GM12872 (cell line): Measurements from ENCODE around the gene SIRPA.

Source experiments
- TF ChIP-seq, protein P1 (sequence below): IDR thresholded peaks from 3 replicates; pipeline ENCODE4 v1.5.1; 2011; ENCODE audit warnings: low read depth, mild to moderate bottlenecking, low read length, moderate library complexity; ENCODE audit not compliant: insufficient read depth

The SIRPA gene

DNA sequence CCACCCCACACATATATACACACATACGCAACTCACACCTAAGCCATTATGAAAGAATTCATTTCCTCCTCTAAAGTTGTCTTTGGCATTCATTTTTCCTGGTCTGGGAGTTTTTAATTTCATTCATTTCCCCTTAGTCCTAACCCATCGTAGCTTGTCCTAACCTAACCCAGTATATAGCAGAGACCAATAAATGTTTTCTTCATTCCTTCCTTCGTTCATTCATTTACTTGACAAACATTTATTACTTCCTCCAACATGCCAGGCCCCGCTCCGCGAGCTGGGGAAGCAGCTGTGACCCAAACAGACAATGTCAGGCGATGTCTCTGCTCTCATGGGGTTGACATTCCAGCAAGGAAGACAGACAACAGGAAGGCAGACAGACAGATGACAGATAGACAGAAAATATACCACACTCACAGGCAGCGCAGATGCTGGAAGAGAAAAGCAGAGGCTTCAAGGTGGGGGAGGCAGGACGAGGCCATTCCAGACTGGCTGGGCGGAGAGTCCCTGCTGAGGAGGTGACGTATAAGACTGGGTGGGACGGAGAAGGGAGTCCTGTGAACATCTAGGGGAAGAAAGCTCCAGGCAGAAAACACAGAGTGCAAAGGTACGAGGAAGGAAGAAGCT lies 33.7 kb upstream of the SIRPA start:
- TF ChIP-seq, protein P1, sequence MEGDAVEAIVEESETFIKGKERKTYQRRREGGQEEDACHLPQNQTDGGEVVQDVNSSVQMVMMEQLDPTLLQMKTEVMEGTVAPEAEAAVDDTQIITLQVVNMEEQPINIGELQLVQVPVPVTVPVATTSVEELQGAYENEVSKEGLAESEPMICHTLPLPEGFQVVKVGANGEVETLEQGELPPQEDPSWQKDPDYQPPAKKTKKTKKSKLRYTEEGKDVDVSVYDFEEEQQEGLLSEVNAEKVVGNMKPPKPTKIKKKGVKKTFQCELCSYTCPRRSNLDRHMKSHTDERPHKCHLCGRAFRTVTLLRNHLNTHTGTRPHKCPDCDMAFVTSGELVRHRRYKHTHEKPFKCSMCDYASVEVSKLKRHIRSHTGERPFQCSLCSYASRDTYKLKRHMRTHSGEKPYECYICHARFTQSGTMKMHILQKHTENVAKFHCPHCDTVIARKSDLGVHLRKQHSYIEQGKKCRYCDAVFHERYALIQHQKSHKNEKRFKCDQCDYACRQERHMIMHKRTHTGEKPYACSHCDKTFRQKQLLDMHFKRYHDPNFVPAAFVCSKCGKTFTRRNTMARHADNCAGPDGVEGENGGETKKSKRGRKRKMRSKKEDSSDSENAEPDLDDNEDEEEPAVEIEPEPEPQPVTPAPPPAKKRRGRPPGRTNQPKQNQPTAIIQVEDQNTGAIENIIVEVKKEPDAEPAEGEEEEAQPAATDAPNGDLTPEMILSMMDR, result no peak

DNA sequence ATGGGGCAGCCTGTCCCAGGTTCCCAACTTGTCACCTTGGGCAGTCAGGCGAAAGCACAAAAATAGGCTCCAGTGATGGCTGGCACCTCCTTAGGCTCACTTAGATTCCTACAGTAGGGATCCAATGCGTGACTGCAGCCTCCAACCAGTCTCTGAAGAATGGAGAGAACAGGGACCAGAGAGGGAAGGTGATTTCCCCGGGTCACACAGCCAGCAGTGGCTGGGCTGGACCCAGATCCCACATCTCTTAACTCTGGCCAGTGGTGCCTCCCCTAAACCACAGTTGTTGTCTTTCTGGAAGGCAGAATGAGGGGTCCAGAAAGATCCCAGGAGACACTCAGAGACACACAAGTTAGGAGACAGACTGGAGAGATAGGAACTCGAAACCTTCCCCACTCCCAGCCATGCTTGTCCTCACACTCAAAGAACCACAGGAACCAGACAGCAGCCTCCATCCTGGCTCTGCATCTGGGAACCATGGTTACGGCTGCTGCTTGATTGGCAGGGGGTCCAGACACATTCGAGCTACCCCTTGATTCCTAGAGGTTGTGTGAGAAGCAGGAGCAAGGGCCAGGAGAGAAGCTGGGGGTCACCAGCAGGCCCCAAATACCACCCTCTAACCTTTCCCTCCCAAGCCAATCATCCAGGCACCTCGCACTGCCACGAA lies 33.1 kb upstream of the SIRPA start:
- TF ChIP-seq, protein P1, result no peak

GRCh38 chr20:1862663-1863053 lies 32.5 kb upstream of the SIRPA start:
- TF ChIP-seq, protein P1, result no peak

GRCh38 chr20:1863296-1863695 lies 31.9 kb upstream of the SIRPA start:
- TF ChIP-seq, protein P1, result no peak

- TF ChIP-seq, protein P1, result no peak
Measured at GRCh38 chr20:1866834-1867233, 28.4 kb upstream of the SIRPA start.

DNA sequence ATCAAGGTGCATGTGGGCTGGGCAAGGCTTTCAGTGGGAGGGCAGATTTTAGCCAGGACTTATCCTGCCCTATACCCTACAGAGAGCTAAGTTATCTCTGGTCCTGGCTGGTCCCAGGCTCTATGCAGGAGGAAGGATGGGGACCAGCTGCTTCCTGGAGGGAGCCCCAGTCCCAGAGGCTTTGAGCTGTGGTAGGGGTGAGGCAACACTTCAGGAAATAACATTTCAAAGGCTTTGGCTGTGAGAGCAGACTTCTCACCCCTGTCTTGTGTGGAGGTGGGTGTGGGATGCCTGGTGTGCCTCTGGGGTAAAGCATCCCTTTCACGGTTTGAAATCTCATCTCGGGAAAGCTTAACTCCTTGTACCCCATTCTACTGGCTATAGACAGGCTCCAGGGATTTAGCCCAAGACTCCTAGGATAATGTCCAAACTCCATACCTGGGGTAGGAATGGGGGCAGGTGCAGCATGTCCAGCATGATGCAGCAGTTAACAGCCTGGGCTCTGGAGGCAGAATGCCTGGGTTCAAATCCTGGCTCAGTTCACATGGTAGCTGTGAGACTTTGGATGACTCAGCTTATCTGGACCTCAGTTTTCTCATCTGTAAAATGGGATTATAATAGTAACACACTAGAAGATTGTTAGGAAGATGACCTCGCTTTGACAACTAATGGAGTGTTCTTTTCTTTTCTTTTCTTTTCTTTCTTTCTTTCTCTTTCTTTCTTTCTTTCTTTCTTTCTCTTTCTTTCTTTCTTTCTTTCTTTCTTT lies 27.5 kb upstream of the SIRPA start:
- TF ChIP-seq, protein P1, result no peak

- TF ChIP-seq, protein P1, result no peak
Measured at GRCh38 chr20:1868856-1869255, 26.4 kb upstream of the SIRPA start.
